NB4 (cell line): ENCODE measurements around the gene CDH11.

ENCODE experiments used
- POLR2A ChIP-seq: IDR thresholded peaks from 2 replicates; pipeline ENCODE4 v1.6.1; 2011; ENCODE audit warnings: mild to moderate bottlenecking; ENCODE audit not compliant: insufficient read length; ENCODE audit errors: extremely low read depth
- TF ChIP-seq, protein P1 (sequence below): IDR thresholded peaks from one replicate; pipeline ENCODE4 v1.5.1; 2012; ENCODE audit warnings: low read depth, low read length
- TF ChIP-seq, protein P2 (sequence below): IDR thresholded peaks from 2 replicates; pipeline ENCODE4 v1.6.1; 2011; ENCODE audit warnings: low read depth, low read length

DNA sequence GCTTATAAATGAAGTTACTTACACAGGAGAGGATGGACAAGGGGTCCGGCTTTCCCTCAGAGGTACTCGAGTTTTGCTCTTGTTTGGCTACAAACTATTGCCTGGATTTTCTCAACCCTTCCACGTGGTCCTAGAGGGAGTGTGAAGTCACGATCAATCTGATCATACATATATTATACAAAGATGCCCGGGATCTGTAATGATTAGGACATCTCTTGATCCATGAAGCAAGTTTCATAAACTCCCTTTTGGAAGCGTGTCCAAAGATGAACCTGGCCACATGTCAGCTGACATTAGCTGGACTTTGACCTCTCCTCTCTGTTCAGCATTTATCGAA lies 2.3 kb upstream of the CDH11 start:
- no peak for TF ChIP-seq POLR2A
- TF ChIP-seq, protein P1, sequence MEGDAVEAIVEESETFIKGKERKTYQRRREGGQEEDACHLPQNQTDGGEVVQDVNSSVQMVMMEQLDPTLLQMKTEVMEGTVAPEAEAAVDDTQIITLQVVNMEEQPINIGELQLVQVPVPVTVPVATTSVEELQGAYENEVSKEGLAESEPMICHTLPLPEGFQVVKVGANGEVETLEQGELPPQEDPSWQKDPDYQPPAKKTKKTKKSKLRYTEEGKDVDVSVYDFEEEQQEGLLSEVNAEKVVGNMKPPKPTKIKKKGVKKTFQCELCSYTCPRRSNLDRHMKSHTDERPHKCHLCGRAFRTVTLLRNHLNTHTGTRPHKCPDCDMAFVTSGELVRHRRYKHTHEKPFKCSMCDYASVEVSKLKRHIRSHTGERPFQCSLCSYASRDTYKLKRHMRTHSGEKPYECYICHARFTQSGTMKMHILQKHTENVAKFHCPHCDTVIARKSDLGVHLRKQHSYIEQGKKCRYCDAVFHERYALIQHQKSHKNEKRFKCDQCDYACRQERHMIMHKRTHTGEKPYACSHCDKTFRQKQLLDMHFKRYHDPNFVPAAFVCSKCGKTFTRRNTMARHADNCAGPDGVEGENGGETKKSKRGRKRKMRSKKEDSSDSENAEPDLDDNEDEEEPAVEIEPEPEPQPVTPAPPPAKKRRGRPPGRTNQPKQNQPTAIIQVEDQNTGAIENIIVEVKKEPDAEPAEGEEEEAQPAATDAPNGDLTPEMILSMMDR = no peak
- TF ChIP-seq, protein P2, sequence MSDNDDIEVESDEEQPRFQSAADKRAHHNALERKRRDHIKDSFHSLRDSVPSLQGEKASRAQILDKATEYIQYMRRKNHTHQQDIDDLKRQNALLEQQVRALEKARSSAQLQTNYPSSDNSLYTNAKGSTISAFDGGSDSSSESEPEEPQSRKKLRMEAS = no peak
